IMR-90 (cell line): ENCODE data around the gene TFDP2. TPM values are rescaled to one million over a fixed set of nuclear protein-coding genes. Genes with fewer than 3 reads are reported as not detected.

Experiments
- ATAC-seq: fragments of 200-7000 bp; cut with Tn5 transposase; 2 replicates; pipeline ENCODE4 v1.9.1; 2020; ENCODE audit warnings: low read depth, mild to moderate bottlenecking, moderate library complexity
- BruUV-seq: library from RNA; stranded (reverse); fragments of 400-500 nt; replicated peaks from 2 replicates; lab custom pipeline; 2021; lab: Mats Ljungman, UMichigan
- CTCF ChIA-PET: fragments of 300-600 bp; formaldehyde crosslinking; extraction: SDS; loops from one replicate; lab custom pipeline; 2021; ENCODE audit warnings: antibody characterized with exemption; lab: Yijun Ruan, JAX
- POLR2A ChIA-PET: fragments of 300-600 bp; sonication (Branson Sonifier 250); formaldehyde crosslinking; loops from one replicate; lab custom pipeline; 2022; ENCODE audit warnings: antibody characterized with exemption; ENCODE audit not compliant: unreplicated experiment; lab: Charles Lee
- DNase-seq: peaks from one replicate; pipeline ENCODE4 v3.0.0; 2013
- H2AFZ ChIP-seq: replicated peaks from 2 replicates; pipeline ENCODE3; 2013; ENCODE audit warnings: low read length, mild to moderate bottlenecking; ENCODE audit not compliant: poor library complexity
- H2AK5ac ChIP-seq: 2 replicates; pipeline ENCODE4 v1.6.1; 2013; ENCODE audit warnings: low read depth, low read length, inconsistent platforms
- H2AK9ac ChIP-seq: replicated peaks from 2 replicates; pipeline ENCODE3; 2013; ENCODE audit warnings: mild to moderate bottlenecking, low read depth, low read length, moderate library complexity; ENCODE audit not compliant: poor library complexity
- H2BK120ac ChIP-seq: 2 replicates; pipeline ENCODE4 v1.6.1; 2013; ENCODE audit warnings: low read depth, low read length, inconsistent platforms
- H2BK15ac ChIP-seq: 3 replicates; pipeline ENCODE4 v1.6.1; 2013; ENCODE audit warnings: low read depth, low read length, inconsistent platforms
- H2BK20ac ChIP-seq: 2 replicates; pipeline ENCODE4 v1.6.1; 2013; ENCODE audit warnings: low read depth, mild to moderate bottlenecking, inconsistent platforms, low read length, moderate library complexity
- H2BK5ac ChIP-seq: 2 replicates; pipeline ENCODE4 v1.6.1; 2013; ENCODE audit warnings: mild to moderate bottlenecking, low read depth, low read length, inconsistent platforms; ENCODE audit not compliant: poor library complexity, severe bottlenecking
- H3K14ac ChIP-seq: replicated peaks from 2 replicates; pipeline ENCODE4 v1.6.1; 2013; ENCODE audit warnings: low read depth, low read length, inconsistent platforms
- H3K18ac ChIP-seq: 2 replicates; pipeline ENCODE4 v1.6.1; 2013; ENCODE audit warnings: low read depth, low read length, control low read depth
- H3K23ac ChIP-seq: 2 replicates; pipeline ENCODE4 v1.6.1; 2013; ENCODE audit warnings: low read depth, low read length, inconsistent platforms
- H3K27ac ChIP-seq: 2 replicates; pipeline ENCODE4 v1.5.1; 2013; ENCODE audit warnings: mild to moderate bottlenecking, control low read depth, low read length; ENCODE audit not compliant: insufficient read depth
- H3K27me3 ChIP-seq: 2 replicates; pipeline ENCODE4 v1.6.1; 2013; ENCODE audit warnings: low read length; ENCODE audit not compliant: control insufficient read depth, insufficient read depth
- H3K36me3 ChIP-seq: 2 replicates; pipeline ENCODE4 v1.6.1; 2013; ENCODE audit warnings: low read length, mixed read lengths; ENCODE audit not compliant: control insufficient read depth, insufficient read depth
- H3K4ac ChIP-seq: 2 replicates; pipeline ENCODE4 v1.6.1; 2013; ENCODE audit warnings: low read depth, low read length, inconsistent platforms
- H3K4me1 ChIP-seq: 2 replicates; pipeline ENCODE4 v1.6.1; 2013; ENCODE audit warnings: low read length, mixed read lengths; ENCODE audit not compliant: control insufficient read depth, insufficient read depth
- H3K4me2 ChIP-seq: 2 replicates; pipeline ENCODE4 v1.6.1; 2013; ENCODE audit warnings: low read depth, mild to moderate bottlenecking, control low read depth, low read length, moderate library complexity
- H3K4me3 ChIP-seq: 2 replicates; pipeline ENCODE4 v1.5.1; 2013; ENCODE audit warnings: low read depth, mild to moderate bottlenecking, control low read depth, low read length, moderate library complexity; ENCODE audit not compliant: insufficient read depth
- H3K56ac ChIP-seq: 2 replicates; pipeline ENCODE4 v1.6.1; 2013; ENCODE audit warnings: low read length, inconsistent platforms; ENCODE audit not compliant: insufficient read depth; ENCODE audit errors: extremely low read depth
- H3K79me1 ChIP-seq, 2 experiments: 2 replicates each; pipeline ENCODE4 v1.6.1; 2013; ENCODE audit warnings: low read length in 2 of 2, inconsistent platforms in 1 of 2, low read depth in 1 of 2
- H3K9ac ChIP-seq: 2 replicates; pipeline ENCODE4 v1.6.1; 2013; ENCODE audit warnings: low read depth, low read length, control low read depth
- H3K9me1 ChIP-seq: 2 replicates; pipeline ENCODE4 v1.6.1; 2013; ENCODE audit warnings: low read length, inconsistent platforms; ENCODE audit not compliant: insufficient read depth
- H3K9me3 ChIP-seq: 2 replicates; pipeline ENCODE4 v1.6.1; 2013; ENCODE audit warnings: low read length; ENCODE audit not compliant: control insufficient read depth, insufficient read depth
- H4K20me1 ChIP-seq: 2 replicates; pipeline ENCODE4 v1.6.1; 2013; ENCODE audit warnings: low read length, inconsistent platforms; ENCODE audit not compliant: insufficient read depth
- H4K5ac ChIP-seq: 2 replicates; pipeline ENCODE4 v1.6.1; 2013; ENCODE audit warnings: mild to moderate bottlenecking, low read depth, low read length, control low read depth
- H4K8ac ChIP-seq, 2 experiments: 2 replicates each; pipeline ENCODE4 v1.6.1; 2013; ENCODE audit warnings: low read depth in 2 of 2, low read length in 2 of 2, control low read depth in 1 of 2, inconsistent platforms in 1 of 2
- H4K91ac ChIP-seq: 2 replicates; pipeline ENCODE4 v1.6.1; 2013; ENCODE audit warnings: low read depth, low read length, inconsistent platforms; ENCODE audit not compliant: insufficient read depth
- NFE2L2 ChIP-seq: fragments of 150-350 bp; IDR thresholded peaks from 2 replicates; pipeline ENCODE4 v1.6.1; 2016; ENCODE audit warnings: low read depth, mild to moderate bottlenecking, low read length
- RAD21 ChIP-seq: IDR thresholded peaks from 2 replicates; pipeline ENCODE4 v1.6.1; 2012; ENCODE audit warnings: low read length, improper control_type of control experiment
- RFX5 ChIP-seq: IDR thresholded peaks from 2 replicates; pipeline ENCODE4 v1.8.0; 2012; ENCODE audit warnings: low read depth, mild to moderate bottlenecking, low read length, moderate library complexity
- SMC3 ChIP-seq: fragments of 150-350 bp; IDR thresholded peaks from 2 replicates; pipeline ENCODE4 v1.6.1; 2016; ENCODE audit warnings: low read depth, mild to moderate bottlenecking, antibody characterized with exemption, low read length, moderate library complexity
- WGBS, 2 experiments: methylation state at CpG; one replicate each; pipeline versions ENCODE4 v1.1.5 to v1.1.7; 2013; ENCODE audit warnings: missing lambda C conversion rate in 2 of 2; ENCODE audit not compliant: insufficient read length in 1 of 2; ENCODE audit errors: extremely low coverage in 2 of 2; 5-methylcytosine and 5-hydroxymethylcytosine counted together
- dilution Hi-C: fragments of 300-500 bp; cut with HindIII; formaldehyde crosslinking; loops from one replicate; pipeline ENCODE4 v1.14.3; 2018; ENCODE audit warnings: low sequenced_read_pairs; ENCODE audit not compliant: unreplicated experiment
- in situ Hi-C: fragments of 300-500 bp; cut with MboI; formaldehyde crosslinking; loops from 3 replicates; pipeline ENCODE4 v1.14.3; 2019; ENCODE audit warnings: low sequenced_read_pairs, inconsistent platforms, mixed read lengths
- intact Hi-C: fragments of 100-400 bp; cut with micrococcal nuclease; formaldehyde crosslinking; loops from 2 replicates; pipeline ENCODE4 v1.10.0; 2022
- polyA plus RNA-seq, 3 experiments: library from polyadenylated mRNA; depleted of rRNA; stranded (reverse); fragments of >200 nt; gene quantifications; 2 replicates each; pipeline ENCODE4 v1.2.3, GENCODE V29; 2012; ENCODE audit warnings: low replicate concordance in 1 of 3
- total RNA-seq: library from RNA; depleted of rRNA; stranded (reverse); fragments of >200 nt; gene quantifications from 2 replicates; pipeline ENCODE4 v1.2.3, GENCODE V29; 2012

TFDP2 gene
- total and polyA plus RNA-seq, 2 of the 4 experiments (the other 2 are of a cell fraction): 10.7 to 23.7 TPM

GRCh38 chr3:141929341-141929995 lies 219.9 kb downstream of the TFDP2 start:
- no peak overlapping the region for H4K8ac ChIP-seq
- ChIA-PET POLR2A (no interaction called here), CTCF (no interaction called here)
- no TSS peak for BruUV-seq
- H2BK120ac ChIP-seq: no peak overlapping the region
- ATAC-seq: no peak
- no peak overlapping the region for H2AK9ac ChIP-seq
- no peak overlapping the region for H3K4ac ChIP-seq
- no peak for DNase-seq
- peaks cover 12% of the 10 kb centered on the region for H3K36me3 ChIP-seq
- H3K4me1 ChIP-seq: no peaks in the 10 kb centered on the region
- H3K9me3 ChIP-seq: no peaks in the 10 kb centered on the region
- no peak overlapping the region for H2AFZ ChIP-seq
- H3K9ac ChIP-seq: no peak overlapping the region
- no peak overlapping the region for H3K4me2 ChIP-seq
- intact Hi-C loops: no loop called here
- no peak overlapping the region for H3K23ac ChIP-seq
- no peak overlapping the region for H2BK20ac ChIP-seq
- H4K20me1 ChIP-seq: no peaks in the 10 kb centered on the region
- H2AK5ac ChIP-seq: no peak overlapping the region
- H4K91ac ChIP-seq: no peak overlapping the region
- TF ChIP-seq NFE2L2 (no peak), RFX5 (no peak), RAD21 (no peak), SMC3 (no peak)
- no peak overlapping the region for H4K5ac ChIP-seq
- H2BK15ac ChIP-seq: no peak overlapping the region
- H2BK5ac ChIP-seq: no peak overlapping the region
- no peak overlapping the region for H3K14ac ChIP-seq
- no peak overlapping the region for H3K18ac ChIP-seq
- no peaks in the 10 kb centered on the region for H3K9me1 ChIP-seq
- no peaks in the 10 kb centered on the region for H3K27me3 ChIP-seq
- WGBS, 2 experiments: 100% methylated on average over 1 of the region's 7 CpGs; no CpG with 5 or more reads in 1 of the 2 experiments
- no peak overlapping the region for H3K4me3 ChIP-seq
- in situ Hi-C loops: no loop called here
- H3K79me1 ChIP-seq: no peaks in the 10 kb centered on the region
- dilution Hi-C loops: no loop called here
- no peak overlapping the region for H3K27ac ChIP-seq
- no peak overlapping the region for H3K56ac ChIP-seq
